Measurements from ENCODE around the gene MYLK4.

MYLK4 gene

GRCh38 chr6:2630359-2630758 is 120.4 kb downstream of the MYLK4 start:
- no peak for DNase-seq (ENCODE audit: low spot score)

- DNase-seq (ENCODE audit: low spot score), result no peak
Measured at GRCh38 chr6:2626401-2626800, 124.3 kb downstream of the MYLK4 start.

GRCh38 chr6:2625581-2625980 is 125.1 kb downstream of the MYLK4 start:
- DNase-seq (ENCODE audit: low spot score), result no peak

- DNase-seq (ENCODE audit: low spot score), result no peak
Measured at GRCh38 chr6:2624177-2624576, 126.5 kb downstream of the MYLK4 start.

GRCh38 chr6:2623295-2623694 is 127.4 kb downstream of the MYLK4 start:
- no peak for DNase-seq (ENCODE audit: low spot score)

- DNase-seq (ENCODE audit: low spot score), result no peak
Measured at GRCh38 chr6:2622671-2623070, 128.1 kb downstream of the MYLK4 start.

- DNase-seq (ENCODE audit: low spot score), result no peak
Measured at GRCh38 chr6:2619651-2620050, 131.1 kb downstream of the MYLK4 start.

GRCh38 chr6:2617729-2618128 is 133.0 kb downstream of the MYLK4 start:
- DNase-seq (ENCODE audit: low spot score), result no peak

GRCh38 chr6:2616811-2617210 is 133.9 kb downstream of the MYLK4 start:
- DNase-seq (ENCODE audit: low spot score), result no peak

- no peak for DNase-seq (ENCODE audit: low spot score)
Measured at GRCh38 chr6:2615251-2615650, 135.5 kb downstream of the MYLK4 start.

- DNase-seq (ENCODE audit: low spot score), result no peak
Measured at GRCh38 chr6:2614846-2615245, 135.9 kb downstream of the MYLK4 start.

- no peak for DNase-seq (ENCODE audit: low spot score)
Measured at GRCh38 chr6:2614155-2614554, 136.6 kb downstream of the MYLK4 start.

Measured in activated CD4-positive, alpha-beta T cell treated with anti-CD3 and anti-CD28 coated beads, Interleukin-2, Interleukin-4, amounts not matched to agents 100 ng/mL and 50 ng/mL, durations not matched to agents 16 hours and 8 hours (primary cell).